ENCODE data around the gene EXOSC10.

GRCh38 chr1:11068600-11069473 is 30.8 kb downstream of the EXOSC10 start:
- TF ChIP-seq KLF17 (tag by site-specific recombination; IDR thresholded peaks at IDR 0.05): no peak
- TF ChIP-seq ZNF274 (IDR thresholded peaks at IDR 0.05; ENCODE audit: low read length): no peak
- no peak for TF ChIP-seq ZNF274 (tag by site-specific recombination; IDR thresholded peaks at IDR 0.05; ENCODE audit: borderline replicate concordance)
- TF ChIP-seq ZNF629 (tag by site-specific recombination; IDR thresholded peaks at IDR 0.05): no peak
- no peak for TF ChIP-seq GLI2 (tag by site-specific recombination; IDR thresholded peaks at IDR 0.05; ENCODE audit: borderline replicate concordance, low read depth)
- TF ChIP-seq CTCF (tag by site-specific recombination; IDR thresholded peaks at IDR 0.05): no peak
- TF ChIP-seq ZBTB20 (tag by site-specific recombination; IDR thresholded peaks at IDR 0.05): no peak
- TF ChIP-seq ZNF114 (tag by site-specific recombination; IDR thresholded peaks at IDR 0.05): no peak
- no peak for TF ChIP-seq ZNF600 (tag by site-specific recombination; IDR thresholded peaks at IDR 0.05)
- no peak for TF ChIP-seq HOXA7 (CRISPR knock-in tag; IDR thresholded peaks at IDR 0.05; ENCODE audit: borderline replicate concordance)
- TF ChIP-seq MYNN (tag by site-specific recombination; IDR thresholded peaks at IDR 0.05; ENCODE audit: borderline replicate concordance): no peak
- TF ChIP-seq ZNF18 (tag by site-specific recombination; IDR thresholded peaks at IDR 0.05): no peak

Data from HEK293 (cell line).